ENCODE data around the gene NEDD8.
"Not testable (repeated sequence)": the region's sequence is repeated elsewhere in the genome, so short reads cannot be mapped to it uniquely, and the experiment has no call there.

Gene NEDD8

GRCh38 chr14:24234095-24235005, 2.2 kb upstream of the NEDD8 start:
- no peak overlapping the region for H3K4me3 Mint-ChIP-seq
- no peaks in the 10 kb centered on the region for H3K27me3 Mint-ChIP-seq
- intact Hi-C loops (cut with micrococcal nuclease) = no loop called here
- peaks cover 74% of the 10 kb centered on the region for H3K4me1 Mint-ChIP-seq (ENCODE audit: low read depth)
- peaks cover 69% of the 10 kb centered on the region for H3K36me3 Mint-ChIP-seq (ENCODE audit: low read depth)
- H3K27ac Mint-ChIP-seq = no peak overlapping the region
- no peaks in the 10 kb centered on the region for H3K9me3 Mint-ChIP-seq

- Mint-ChIP-seq H3K4me3 (peak overlapping the region; percentile 92), H3K27me3 (no peaks in the 10 kb centered on the region), H3K9me3 (no peaks in the 10 kb centered on the region), H3K4me1 (ENCODE audit: low read depth) (peaks cover 70% of the 10 kb centered on the region), H3K27ac (peak overlapping the region; percentile 88), H3K36me3 (ENCODE audit: low read depth) (peaks cover 63% of the 10 kb centered on the region)
- intact Hi-C loops (cut with micrococcal nuclease) = loop anchor here (2.0 kb wide), 1 partner anchor 87 kb away; the partner anchor contains the start of genes PSME2 and RNF31
Measured at GRCh38 chr14:24233538-24233866, 1.3 kb upstream of the NEDD8 start.

- Mint-ChIP-seq H3K4me3 (peak within 1 kb of the TSS; percentile 92), H3K27me3 (no peaks in the 10 kb centered on the region), H3K4me1 (ENCODE audit: low read depth) (peaks cover 68% of the 10 kb centered on the region), H3K9me3 (no peaks in the 10 kb centered on the region), H3K36me3 (ENCODE audit: low read depth) (peaks cover 63% of the 10 kb centered on the region), H3K27ac (peak within 1 kb of the TSS; percentile 88)
- intact Hi-C loops (cut with micrococcal nuclease) = loop anchor here (1.0 to 2.0 kb wide), 4 partner anchors 9 to 86 kb away; partner anchors contain the start of genes IPO4, MDP1, PSME2 and RNF31
Measured at GRCh38 chr14:24232645-24233537, 724 bp upstream of the NEDD8 start, which contains the start of gene GMPR2. Gene GMPR2, plus strand, starts transcription at chr14:24232929. Its CDS starts 325 bp downstream, at chr14:24233254.

DNA sequence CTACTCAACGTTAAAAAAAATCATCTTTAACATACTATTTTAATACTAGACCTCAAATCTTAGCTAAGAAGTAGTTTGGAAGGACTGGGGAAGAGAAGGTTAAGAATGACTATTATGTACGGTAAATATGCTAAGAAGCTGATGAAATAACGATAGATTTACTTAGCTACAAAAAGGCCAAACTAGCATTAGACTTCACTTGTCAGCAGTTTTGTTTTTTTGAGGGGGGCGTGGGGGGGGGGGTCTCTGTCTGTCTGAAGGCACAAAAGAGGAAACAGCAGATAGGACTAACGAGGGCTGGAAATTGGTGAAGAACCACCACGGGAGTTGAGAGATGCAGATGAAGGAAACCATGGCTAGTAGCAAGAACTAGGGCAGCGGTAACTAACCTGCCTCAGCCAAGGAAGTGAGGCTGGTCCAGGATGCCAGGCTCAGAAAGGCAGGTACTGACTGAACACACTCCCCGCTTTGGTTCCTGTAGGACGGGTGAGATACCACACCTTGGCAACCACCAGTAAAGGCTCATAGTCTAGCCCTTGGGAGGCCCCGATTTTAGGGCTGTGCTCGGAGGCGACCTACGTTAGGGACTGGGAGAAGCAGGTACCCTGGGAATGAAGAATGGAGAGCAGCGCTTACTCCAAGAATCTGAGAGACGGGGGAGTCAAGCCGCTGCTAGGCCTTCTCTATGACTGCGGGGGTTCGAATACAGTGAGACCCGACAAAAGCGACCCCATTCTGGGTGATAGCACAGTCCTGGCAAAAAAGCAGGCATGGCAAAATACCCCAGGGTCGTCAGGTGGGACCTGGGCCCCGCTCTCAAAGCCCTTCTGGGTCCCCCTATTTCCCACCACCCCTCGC, 675 bp downstream of the NEDD8 start:
- Mint-ChIP-seq H3K36me3 (ENCODE audit: low read depth) (peaks cover 59% of the 10 kb centered on the region), H3K4me3 (peak overlapping the region; percentile 92), H3K9me3 (no peaks in the 10 kb centered on the region), H3K27me3 (no peaks in the 10 kb centered on the region), H3K27ac (peak overlapping the region; percentile 88), H3K4me1 (ENCODE audit: low read depth) (peaks cover 62% of the 10 kb centered on the region)
- intact Hi-C loops (cut with micrococcal nuclease) = loop anchor here (1.0 to 2.0 kb wide), 4 partner anchors 11 to 85 kb away; partner anchors contain the start of genes IPO4, MDP1, PSME2 and RNF31

DNA sequence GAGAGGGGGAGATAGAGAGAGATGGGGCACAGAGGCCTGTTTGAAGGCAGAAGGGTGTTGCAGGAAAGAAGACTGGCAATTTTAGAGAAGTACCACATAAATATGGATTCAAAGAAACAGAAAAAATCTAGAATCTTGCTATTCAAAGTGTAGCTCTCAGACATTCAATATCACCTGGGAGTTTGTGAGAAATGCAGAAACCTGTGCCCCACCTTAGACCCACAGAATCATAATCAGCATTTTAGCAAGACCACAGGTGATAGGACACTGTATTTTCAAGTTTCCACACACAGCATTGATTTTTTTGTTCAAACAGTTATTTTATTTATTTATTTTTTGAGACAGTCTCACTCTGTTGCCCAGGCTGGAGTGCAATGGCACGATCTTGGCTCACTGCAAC, 3.3 kb downstream of the NEDD8 start:
- no peaks in the 10 kb centered on the region for H3K9me3 Mint-ChIP-seq
- intact Hi-C loops (cut with micrococcal nuclease) = no loop called here
- H3K4me3 Mint-ChIP-seq = no peak overlapping the region
- no peaks in the 10 kb centered on the region for H3K27me3 Mint-ChIP-seq
- H3K36me3 Mint-ChIP-seq (ENCODE audit: low read depth) = peaks cover 55% of the 10 kb centered on the region
- H3K27ac Mint-ChIP-seq = peak overlapping the region; percentile 25
- peaks cover 42% of the 10 kb centered on the region for H3K4me1 Mint-ChIP-seq (ENCODE audit: low read depth)

GRCh38 chr14:24226473-24226872, 5.7 kb downstream of the NEDD8 start:
- no peaks in the 10 kb centered on the region for H3K9me3 Mint-ChIP-seq
- intact Hi-C loops (cut with micrococcal nuclease) = no loop called here
- H3K27ac Mint-ChIP-seq = no peak overlapping the region
- peaks cover 46% of the 10 kb centered on the region for H3K36me3 Mint-ChIP-seq (ENCODE audit: low read depth)
- H3K27me3 Mint-ChIP-seq = no peaks in the 10 kb centered on the region
- H3K4me1 Mint-ChIP-seq (ENCODE audit: low read depth) = peaks cover 33% of the 10 kb centered on the region
- H3K4me3 Mint-ChIP-seq = no peak overlapping the region

DNA sequence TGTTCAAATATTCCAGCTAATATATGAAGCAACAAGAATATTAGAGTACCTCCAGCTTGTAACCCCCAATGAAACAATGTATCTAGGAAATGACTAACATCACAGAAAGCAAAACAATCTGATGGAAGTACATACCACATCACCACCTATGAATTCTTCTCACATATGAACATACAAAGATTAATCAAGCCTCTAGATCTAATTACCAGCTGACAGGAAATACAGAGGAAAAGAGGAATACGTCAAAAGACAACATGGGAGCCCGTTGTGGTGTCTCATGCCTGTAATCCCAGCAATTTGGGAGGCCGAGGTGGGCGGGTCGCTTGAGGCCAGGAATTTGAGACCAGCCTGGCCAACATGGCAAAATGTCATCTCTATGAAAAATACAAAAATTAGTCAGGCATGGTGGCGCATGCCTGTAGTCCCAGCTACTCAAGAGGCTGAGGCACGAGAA, 7.5 kb downstream of the NEDD8 start:
- intact Hi-C loops (cut with micrococcal nuclease) = no loop called here
- Mint-ChIP-seq H3K4me1 (ENCODE audit: low read depth) (peaks cover 22% of the 10 kb centered on the region), H3K27me3 (no peaks in the 10 kb centered on the region), H3K27ac (no peak overlapping the region), H3K36me3 (ENCODE audit: low read depth) (peaks cover 45% of the 10 kb centered on the region), H3K4me3 (no peak overlapping the region), H3K9me3 (no peaks in the 10 kb centered on the region)

DNA sequence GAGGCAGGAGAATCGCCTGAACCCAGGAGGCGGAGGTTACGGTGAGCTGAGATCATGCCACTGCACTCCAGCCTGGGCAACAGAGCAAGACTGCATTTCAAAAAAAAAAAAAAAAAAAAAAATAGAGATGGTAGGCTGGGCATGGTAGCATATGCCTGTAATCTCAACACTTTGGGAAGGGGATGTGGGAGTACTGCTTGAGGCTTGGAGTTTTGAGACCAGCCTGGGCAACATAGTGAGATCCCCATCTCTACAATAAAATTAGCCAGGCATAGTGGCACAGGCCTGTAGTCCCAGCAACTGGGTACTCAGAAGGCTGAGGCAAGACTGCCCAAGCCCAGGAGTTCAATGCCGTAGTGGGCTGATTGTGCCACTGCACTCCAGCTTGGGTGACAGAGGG, 9.2 kb downstream of the NEDD8 start:
- H3K9me3 Mint-ChIP-seq; H3K27me3 Mint-ChIP-seq; H3K27ac Mint-ChIP-seq; H3K4me3 Mint-ChIP-seq; intact Hi-C loops (cut with micrococcal nuclease): not testable (repeated sequence)
- Mint-ChIP-seq H3K4me1 (ENCODE audit: low read depth) (peaks cover 14% of the 10 kb centered on the region), H3K36me3 (ENCODE audit: low read depth) (peaks cover 46% of the 10 kb centered on the region)

- H3K27ac Mint-ChIP-seq = no peak overlapping the region
- H3K4me1 Mint-ChIP-seq (ENCODE audit: low read depth) = peaks cover 17% of the 10 kb centered on the region
- H3K9me3 Mint-ChIP-seq = no peaks in the 10 kb centered on the region
- no peaks in the 10 kb centered on the region for H3K27me3 Mint-ChIP-seq
- intact Hi-C loops (cut with micrococcal nuclease) = loop anchor here (10.0 kb wide), 1 partner anchor 105 kb away; the partner anchor contains the start of genes DCAF11 and NRL
- peaks cover 43% of the 10 kb centered on the region for H3K36me3 Mint-ChIP-seq (ENCODE audit: low read depth)
- H3K4me3 Mint-ChIP-seq = no peak overlapping the region
Measured at GRCh38 chr14:24219521-24219920, 12.6 kb downstream of the NEDD8 start.

- Mint-ChIP-seq H3K4me1 (ENCODE audit: low read depth) (peaks cover 21% of the 10 kb centered on the region), H3K27me3 (no peaks in the 10 kb centered on the region), H3K27ac (no peak overlapping the region), H3K4me3 (no peak overlapping the region), H3K36me3 (ENCODE audit: low read depth) (peaks cover 43% of the 10 kb centered on the region), H3K9me3 (no peaks in the 10 kb centered on the region)
- intact Hi-C loops (cut with micrococcal nuclease) = loop anchor here (10.0 kb wide), 1 partner anchor 104 kb away; the partner anchor contains the start of genes DCAF11 and NRL
Measured at GRCh38 chr14:24219080-24219479, 13.1 kb downstream of the NEDD8 start.

DNA sequence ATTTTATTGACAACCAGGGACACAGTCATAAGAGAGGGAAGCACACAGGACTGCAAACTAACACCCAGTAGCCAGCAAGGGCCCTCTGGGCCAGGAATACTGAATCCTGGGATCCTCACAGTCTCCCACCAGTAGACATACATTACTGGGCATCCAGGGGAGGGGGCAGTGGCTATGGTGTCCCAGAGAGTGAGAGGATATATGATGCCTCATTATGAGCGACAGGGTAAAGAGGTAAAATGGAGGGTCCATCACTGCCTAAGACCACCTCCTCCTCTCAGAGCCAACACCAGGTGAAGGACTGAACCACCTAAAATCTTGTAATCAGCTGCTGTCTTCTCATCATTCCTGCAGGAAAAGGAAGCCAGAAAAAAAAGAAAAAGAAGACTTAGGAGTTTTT, 15.3 kb downstream of the NEDD8 start:
- intact Hi-C loops (cut with micrococcal nuclease) = loop anchor here (1.0 to 10.0 kb wide), 3 partner anchors 15 to 102 kb away; partner anchors contain the start of genes DCAF11, GMPR2, NEDD8 and NRL
- H3K27me3 Mint-ChIP-seq, H3K4me3 Mint-ChIP-seq, H3K9me3 Mint-ChIP-seq: not testable (repeated sequence)
- Mint-ChIP-seq H3K4me1 (ENCODE audit: low read depth) (peaks cover 31% of the 10 kb centered on the region), H3K27ac (peak overlapping the region; percentile 99), H3K36me3 (ENCODE audit: low read depth) (peaks cover 59% of the 10 kb centered on the region)

- intact Hi-C loops (cut with micrococcal nuclease) = loop anchor here (1.0 to 10.0 kb wide), 3 partner anchors 16 to 102 kb away; partner anchors contain the start of genes DCAF11, GMPR2, NEDD8 and NRL
- Mint-ChIP-seq H3K36me3 (ENCODE audit: low read depth) (peaks cover 65% of the 10 kb centered on the region), H3K27me3 (no peaks in the 10 kb centered on the region), H3K4me1 (ENCODE audit: low read depth) (peaks cover 36% of the 10 kb centered on the region), H3K9me3 (no peaks in the 10 kb centered on the region), H3K4me3 (no peak overlapping the region), H3K27ac (peak overlapping the region; percentile 99)
Measured at GRCh38 chr14:24216345-24216699, 15.8 kb downstream of the NEDD8 start.
